Measurements from ENCODE around the gene F8A3.
"Not testable (repeated sequence)": the region's sequence is repeated elsewhere in the genome, so short reads cannot be mapped to it uniquely, and the experiment has no call there.

F8A3 gene

DNA sequence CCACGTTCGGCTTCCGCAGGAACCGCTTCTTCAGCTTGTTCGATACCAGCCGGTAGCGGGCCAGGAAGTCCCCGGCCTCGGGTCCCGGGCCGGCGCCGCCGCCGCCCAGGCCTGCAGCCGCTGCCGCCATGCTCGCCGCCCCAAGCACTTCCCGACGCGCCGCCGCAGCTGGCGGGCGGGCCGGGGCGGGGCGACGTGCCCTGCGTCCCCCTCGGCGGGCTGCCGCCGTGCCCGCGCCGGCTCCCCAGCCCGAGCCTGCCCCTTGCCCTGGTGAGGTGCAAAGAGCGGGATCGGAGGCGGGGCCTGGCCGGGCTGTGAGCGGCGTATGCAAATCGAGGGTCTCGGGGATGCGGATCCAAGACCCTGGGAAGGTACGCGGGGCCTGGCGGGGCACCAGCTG is at the start of gene F8A3:
Gene F8A3, minus strand, starts transcription at position 150 of the 400 bp plus-strand sequence. Its CDS starts 20 bp downstream, at position 130.
- in situ Hi-C loops (cut with HindIII; ENCODE audit: low sequenced_read_pairs): not testable (repeated sequence)

DNA sequence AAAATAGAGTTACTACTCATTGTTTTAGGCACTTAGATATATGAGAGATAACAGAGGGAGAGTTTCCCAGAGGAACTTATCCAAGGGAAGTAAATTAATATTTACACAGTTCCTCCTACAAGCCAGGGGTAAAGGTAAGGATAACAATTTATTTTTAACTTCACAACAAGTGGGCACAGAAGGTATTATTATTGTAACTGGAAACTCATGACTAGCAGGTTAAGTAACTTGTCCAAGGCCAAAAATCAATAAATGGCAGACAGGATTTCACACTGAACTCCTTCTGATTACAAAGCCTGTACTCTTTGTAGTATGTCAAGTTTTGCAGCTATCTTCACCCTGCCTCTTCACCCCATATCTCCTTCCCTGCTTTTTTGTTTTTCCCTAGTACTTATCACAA is 46.9 kb upstream of the F8A3 start:
- in situ Hi-C loops (cut with HindIII; ENCODE audit: low sequenced_read_pairs): no loop called here

DNA sequence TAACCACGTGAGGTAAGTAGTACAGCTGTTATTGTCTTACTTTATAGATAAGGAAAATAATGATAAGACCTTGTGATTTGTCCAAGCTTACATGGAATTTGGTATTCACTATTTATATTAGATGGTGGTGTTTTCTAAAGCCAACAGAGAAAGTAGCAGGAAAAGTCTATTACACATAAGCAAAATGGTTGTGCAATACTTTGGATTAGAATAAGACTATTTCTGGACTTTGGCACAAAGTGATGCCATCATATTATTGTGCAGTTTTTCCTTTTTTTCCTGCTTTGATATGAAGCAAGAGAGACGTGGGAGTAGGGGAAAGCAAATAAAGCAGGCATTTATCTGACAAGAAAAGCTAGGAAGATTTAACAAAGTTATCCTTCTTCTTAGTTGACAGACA is 36.7 kb upstream of the F8A3 start:
- in situ Hi-C loops (cut with HindIII; ENCODE audit: low sequenced_read_pairs): not testable (repeated sequence)

DNA sequence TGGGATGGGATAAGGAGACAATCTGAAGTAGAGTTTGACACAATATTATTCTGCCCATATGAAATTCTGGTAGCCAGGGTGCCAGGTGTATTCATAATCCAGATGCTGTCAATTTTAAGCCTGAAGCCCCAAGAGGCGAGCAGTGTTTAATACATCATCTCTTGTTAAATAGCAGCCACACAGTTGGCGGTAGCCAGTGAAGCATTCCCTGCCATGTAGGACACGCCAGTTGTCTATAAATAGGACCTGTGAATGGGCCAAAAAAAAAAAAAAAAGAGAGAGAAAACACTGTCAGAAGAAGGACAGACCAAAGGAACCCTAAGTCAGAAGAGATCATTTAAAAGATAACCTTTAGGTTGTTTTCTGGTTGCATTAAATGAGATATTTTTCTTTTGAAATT is 33.0 kb upstream of the F8A3 start:
- in situ Hi-C loops (cut with HindIII; ENCODE audit: low sequenced_read_pairs): not testable (repeated sequence)

DNA sequence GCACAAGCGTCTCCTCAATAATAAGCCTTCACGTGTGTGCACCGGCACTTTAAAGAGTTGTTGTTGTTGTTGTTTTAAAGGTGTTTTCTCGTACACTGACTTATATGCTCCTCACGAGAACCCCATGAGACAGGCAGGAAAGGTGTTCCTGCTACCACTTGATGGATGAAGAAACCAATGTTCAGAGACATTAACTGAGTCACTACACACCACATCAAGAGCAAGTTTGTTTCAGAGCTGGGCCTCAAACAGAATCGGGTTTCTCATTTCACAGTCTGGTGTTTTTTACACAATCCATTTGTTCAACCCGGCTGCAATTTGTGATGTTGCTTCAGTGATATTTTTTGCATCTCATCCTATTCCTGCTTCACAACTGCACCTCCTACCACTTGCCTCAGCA is 18.7 kb upstream of the F8A3 start:
- in situ Hi-C loops (cut with HindIII; ENCODE audit: low sequenced_read_pairs): not testable (repeated sequence)

DNA sequence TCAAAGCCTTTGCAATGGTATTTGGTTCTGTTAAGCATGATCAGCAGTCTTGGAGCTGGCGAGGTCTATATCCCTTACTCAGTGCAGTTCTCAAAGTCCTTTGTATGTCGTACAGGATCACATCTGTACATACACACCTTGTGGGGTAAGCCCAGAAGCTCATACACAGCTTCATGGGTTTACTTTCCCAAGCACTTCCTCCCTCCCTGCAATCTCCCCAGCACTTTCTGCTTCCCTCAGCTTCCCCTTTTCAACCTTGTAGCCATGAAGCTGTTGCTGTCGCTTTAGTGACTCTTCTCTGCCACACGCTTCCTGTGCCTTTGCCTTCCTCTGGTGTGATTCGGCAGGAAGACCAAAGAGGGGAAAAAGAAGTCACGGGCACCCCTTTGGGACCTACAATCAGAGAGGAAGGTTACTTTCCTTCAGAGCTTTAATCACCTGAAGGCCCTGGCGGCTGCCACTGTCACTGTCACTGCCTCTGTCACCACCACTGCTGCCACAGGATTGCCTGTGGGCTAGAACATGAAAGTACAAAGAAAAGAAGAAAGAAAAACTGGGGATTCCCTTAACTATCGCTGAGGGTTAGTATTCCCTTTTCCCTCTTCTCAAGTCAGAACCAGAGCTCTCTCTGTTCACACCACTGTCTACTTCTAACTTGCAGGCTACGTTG is 8.0 kb upstream of the F8A3 start:
- in situ Hi-C loops (cut with HindIII; ENCODE audit: low sequenced_read_pairs): not testable (repeated sequence)

DNA sequence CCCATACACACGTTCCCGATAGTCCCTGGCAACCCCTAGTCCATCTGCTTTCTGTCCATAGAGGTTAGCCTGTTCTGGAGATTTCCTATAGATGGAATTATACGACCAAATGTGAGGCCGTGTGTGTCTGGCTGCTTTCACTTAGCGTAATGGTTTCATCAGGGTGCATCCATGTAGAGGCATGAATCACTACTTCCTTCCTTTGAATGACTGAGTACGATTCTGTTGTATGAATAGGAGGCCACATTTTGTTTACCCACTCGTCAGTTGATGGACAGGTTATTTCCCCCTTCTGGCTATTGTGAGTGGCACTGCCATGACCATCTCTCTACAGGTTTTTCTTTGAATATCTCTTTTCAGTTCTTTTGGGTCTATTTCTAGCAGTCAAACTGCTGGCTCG is 2.1 kb upstream of the F8A3 start:
- in situ Hi-C loops (cut with HindIII; ENCODE audit: low sequenced_read_pairs): not testable (repeated sequence)

DNA sequence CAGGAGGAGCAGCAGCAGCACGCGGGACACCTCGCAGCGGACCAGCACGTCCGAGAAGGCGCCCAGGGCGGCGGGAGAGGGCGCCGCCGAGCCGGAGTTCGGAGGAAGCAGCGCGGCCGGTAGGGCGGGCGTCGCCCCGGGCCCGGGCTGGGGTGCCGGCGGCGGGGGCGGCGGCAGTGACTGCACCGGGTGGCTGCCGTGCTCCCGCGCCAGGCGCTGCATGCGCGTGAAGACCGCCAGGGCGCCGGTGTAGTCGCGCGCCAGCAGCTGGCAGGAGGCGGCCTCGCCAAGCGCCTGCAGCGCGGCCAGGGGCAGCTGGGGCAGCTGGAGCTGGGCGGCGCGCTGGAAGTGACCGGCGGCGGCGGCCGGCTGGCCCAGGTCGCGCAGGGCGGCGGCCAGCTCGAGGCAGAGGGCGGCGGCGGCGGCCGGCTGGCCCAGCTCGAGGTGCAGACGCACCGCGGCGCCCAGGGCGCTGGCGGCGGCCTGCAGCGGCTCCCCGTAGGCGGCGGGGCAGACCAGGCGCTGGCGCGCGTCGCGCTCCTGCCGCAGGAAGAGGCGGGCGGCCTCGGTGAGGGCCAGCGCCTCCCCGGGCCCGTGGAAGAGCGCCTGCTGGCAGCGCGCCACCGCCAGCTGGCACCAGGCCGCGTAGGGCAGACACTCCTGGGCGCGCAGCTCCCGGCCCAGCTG is 516 bp downstream of the F8A3 start:
- in situ Hi-C loops (cut with HindIII; ENCODE audit: low sequenced_read_pairs): not testable (repeated sequence)

DNA sequence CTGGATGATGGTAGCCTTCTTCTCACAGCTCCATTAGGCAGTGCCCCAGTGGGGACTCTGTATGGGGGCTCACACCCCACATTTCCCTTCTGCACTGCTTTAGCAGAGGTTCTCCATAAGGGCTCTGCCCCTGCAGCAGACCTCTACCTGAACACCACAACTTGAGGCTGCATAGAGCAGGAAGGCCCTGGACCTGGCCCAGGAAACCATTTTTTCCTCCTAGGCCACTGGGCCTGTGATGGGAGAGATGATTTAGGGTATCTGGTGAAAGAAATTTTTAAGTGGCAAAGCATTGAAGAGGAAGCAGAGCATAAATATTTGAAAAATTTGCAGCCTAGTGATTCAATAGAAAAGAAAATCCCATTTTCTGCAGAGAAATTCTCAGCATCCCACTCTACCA is 17.3 kb downstream of the F8A3 start:
- in situ Hi-C loops (cut with HindIII; ENCODE audit: low sequenced_read_pairs): no loop called here

DNA sequence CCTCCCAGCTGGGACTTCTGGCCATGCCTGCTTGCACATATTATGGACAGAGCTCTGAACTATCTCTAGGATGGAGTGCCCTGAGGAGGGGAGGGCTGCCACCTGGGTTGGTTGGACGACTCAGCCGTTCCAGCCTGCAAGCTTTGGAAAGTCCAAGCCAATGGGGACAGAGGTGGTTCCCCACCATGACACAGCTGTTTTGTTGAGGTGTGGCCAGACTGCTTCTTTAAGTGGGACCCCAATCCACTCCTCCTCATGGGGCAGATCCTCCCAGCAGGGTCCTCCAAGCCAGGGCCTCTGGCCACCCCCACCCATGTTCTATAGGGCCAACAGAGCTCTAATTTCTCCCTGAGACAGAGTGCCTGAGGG is 22.7 kb downstream of the F8A3 start:
- in situ Hi-C loops (cut with HindIII; ENCODE audit: low sequenced_read_pairs): no loop called here

DNA sequence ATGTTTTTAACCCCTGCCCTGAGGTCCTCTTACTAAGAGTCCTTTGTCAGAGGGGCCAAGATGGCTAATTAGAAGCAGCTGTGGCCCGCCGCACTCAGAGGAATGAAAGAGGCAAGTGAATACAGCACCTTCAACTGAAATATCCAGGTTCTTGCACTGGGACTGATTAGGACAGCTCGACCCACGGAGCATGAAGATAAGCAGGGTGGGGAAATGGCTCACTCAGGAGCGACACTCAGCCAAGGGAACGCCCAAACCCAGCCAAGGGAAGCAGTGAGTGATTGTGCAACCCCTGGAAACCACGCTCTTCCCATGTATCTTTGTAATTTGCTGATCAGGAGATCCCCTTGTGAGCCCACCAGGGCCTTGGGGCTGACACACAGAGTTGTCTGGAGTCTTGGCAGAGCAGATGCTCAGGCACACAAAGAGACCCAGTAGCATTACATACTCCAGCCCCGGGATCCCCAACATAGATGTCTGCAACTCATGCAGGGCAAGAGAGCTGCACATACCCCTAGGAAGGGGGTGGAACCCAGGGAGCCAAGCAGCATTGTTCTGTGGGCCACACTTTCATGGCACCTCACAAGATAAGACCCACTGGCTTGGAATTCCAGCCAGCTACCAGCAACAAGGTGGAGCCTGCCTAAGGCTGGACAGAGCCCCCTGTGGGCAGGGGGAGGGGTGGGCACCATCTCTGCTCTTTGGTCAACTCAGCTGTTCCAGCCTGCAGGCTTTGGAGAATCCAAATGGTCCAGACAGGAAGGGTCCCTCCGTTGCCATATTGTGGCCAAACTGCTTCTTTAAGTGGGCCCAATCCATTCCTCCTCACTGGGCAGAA is 23.3 kb downstream of the F8A3 start:
- in situ Hi-C loops (cut with HindIII; ENCODE audit: low sequenced_read_pairs): no loop called here

DNA sequence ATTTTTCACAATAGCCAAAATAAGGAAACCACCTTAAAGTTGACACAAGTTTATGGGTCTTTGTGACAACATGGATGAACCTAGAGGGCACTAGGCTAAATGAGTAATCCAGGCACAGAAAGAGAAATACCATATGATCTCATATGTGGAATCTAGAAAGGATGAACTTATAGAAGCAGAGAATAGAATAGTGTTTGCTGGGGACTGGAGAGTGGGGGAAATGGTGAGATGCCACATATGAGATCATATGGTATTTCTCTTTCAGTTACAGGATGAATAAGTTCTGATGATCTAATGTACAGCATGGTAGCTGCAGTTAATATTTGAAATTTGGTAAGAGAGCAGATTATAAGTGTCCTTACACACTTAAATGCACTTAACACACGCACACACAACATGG is 40.7 kb downstream of the F8A3 start:
- in situ Hi-C loops (cut with HindIII; ENCODE audit: low sequenced_read_pairs): no loop called here
